Keratinocyte (primary cell): ENCODE data around the gene CST7. TPM values are rescaled to one million over a fixed set of nuclear protein-coding genes. Genes with fewer than 3 reads are reported as not detected.

Experiments used
- DNase-seq: peaks from one replicate; pipeline ENCODE4 v3.0.0-alpha.2; 2011; ENCODE audit warnings: low read depth, missing footprints, low spot score
- FAIRE-seq: peaks from 2 replicates; lab custom pipeline; 2011; peaks lifted over from hg19 to GRCh38; lab: Jason Lieb, UNC
- H2AFZ ChIP-seq: 2 replicates; pipeline ENCODE4 v1.6.0; 2012; ENCODE audit warnings: low read length, control low read depth, inconsistent platforms; ENCODE audit not compliant: control insufficient read depth
- H3K27ac ChIP-seq: 2 replicates; pipeline ENCODE4 v1.5.1; 2011; ENCODE audit warnings: low read length; ENCODE audit not compliant: control insufficient read depth, insufficient read depth
- H3K27me3 ChIP-seq: 3 replicates; pipeline ENCODE4 v1.6.0; 2011; ENCODE audit warnings: low read length; ENCODE audit not compliant: control insufficient read depth, insufficient read depth; ENCODE audit errors: extremely low read depth
- H3K36me3 ChIP-seq, 2 experiments: 2 replicates in 1 of 2; 3 replicates in 1 of 2; pipeline ENCODE4 v1.5.1; 2011; ENCODE audit warnings: low read length in 2 of 2, mild to moderate bottlenecking in 1 of 2; ENCODE audit not compliant: control insufficient read depth in 2 of 2, insufficient read depth in 2 of 2; ENCODE audit errors: extremely low read depth in 1 of 2
- H3K4me1 ChIP-seq: 3 replicates; pipeline ENCODE4 v1.5.1; 2011; ENCODE audit warnings: low read length; ENCODE audit not compliant: control insufficient read depth, insufficient read depth; ENCODE audit errors: extremely low read depth
- H3K4me2 ChIP-seq: 3 replicates; pipeline ENCODE4 v1.6.0; 2011; ENCODE audit warnings: low read depth, low read length; ENCODE audit not compliant: control insufficient read depth, insufficient read depth; ENCODE audit errors: extremely low read depth
- H3K4me3 ChIP-seq, 3 experiments: fragments of 200-600 bp in 1 of 3; sonication (generic) in 1 of 3; 2 replicates in 2 of 3; 3 replicates in 1 of 3; pipeline ENCODE4 v1.5.1; 2011 to 2016; ENCODE audit warnings: low read length in 3 of 3, mild to moderate bottlenecking in 3 of 3, control low read depth in 2 of 3, inconsistent platforms in 1 of 3, low read depth in 1 of 3, mixed read lengths in 1 of 3, mixed run types in 1 of 3, moderate library complexity in 1 of 3; ENCODE audit not compliant: control insufficient read depth in 2 of 3, insufficient read depth in 2 of 3; ENCODE audit errors: extremely low read depth in 1 of 3
- H3K79me2 ChIP-seq: 2 replicates; pipeline ENCODE4 v1.6.0; 2012; ENCODE audit warnings: low read length; ENCODE audit not compliant: control insufficient read depth, insufficient read depth
- H3K9ac ChIP-seq: 3 replicates; pipeline ENCODE4 v1.6.0; 2011; ENCODE audit warnings: low read length; ENCODE audit not compliant: control insufficient read depth, insufficient read depth; ENCODE audit errors: extremely low read depth
- H3K9me1 ChIP-seq: 3 replicates; pipeline ENCODE4 v1.6.0; 2011; ENCODE audit warnings: low read length; ENCODE audit not compliant: control insufficient read depth, insufficient read depth; ENCODE audit errors: extremely low read depth
- H3K9me3 ChIP-seq: 2 replicates; pipeline ENCODE4 v1.5.1; 2012; ENCODE audit warnings: low read depth, low read length; ENCODE audit not compliant: control insufficient read depth
- H4K20me1 ChIP-seq: 3 replicates; pipeline ENCODE4 v1.6.0; 2011; ENCODE audit warnings: low read length; ENCODE audit not compliant: control insufficient read depth, insufficient read depth; ENCODE audit errors: extremely low read depth
- CTCF ChIP-seq, 3 experiments: IDR thresholded peaks in 1 of 3; conservative IDR thresholded peaks in 1 of 3; optimal IDR thresholded peaks in 1 of 3; 2 replicates in 2 of 3; 3 replicates in 1 of 3; pipeline versions ENCODE3 to v1.5.1; 2011; ENCODE audit warnings: low read length in 3 of 3, mild to moderate bottlenecking in 3 of 3, moderate library complexity in 2 of 3, control low read depth in 1 of 3, inconsistent platforms in 1 of 3; ENCODE audit not compliant: insufficient read depth in 2 of 3; ENCODE audit errors: extremely low read depth in 1 of 3
- EZH2 ChIP-seq: IDR thresholded peaks from one replicate; pipeline ENCODE4 v1.6.1; 2012; ENCODE audit warnings: inconsistent platforms, mild to moderate bottlenecking, low read length, moderate library complexity
- dilution Hi-C: fragments of 300-500 bp; cut with MboI; formaldehyde crosslinking; loops from one replicate; pipeline ENCODE4 v1.7.0; 2020; ENCODE audit warnings: low sequenced_read_pairs; ENCODE audit not compliant: extremely low pct_ligation_motif_present
- polyA plus RNA-seq, 5 experiments: library from polyadenylated mRNA; depleted of rRNA in 3 of 5; stranded (reverse) in 3 of 5; stranded (forward) in 1 of 5; unstranded in 1 of 5; fragments of >200 nt; gene quantifications; 1 replicate in 1 of 5; 2 replicates in 3 of 5; 3 replicates in 1 of 5; pipeline versions ENCODE4 v1.2.1 to v1.2.3, GENCODE V29; 2011 to 2012; ENCODE audit warnings: missing spikeins in 2 of 5, low read depth in 1 of 5, low replicate concordance in 1 of 5

Gene CST7
- polyA plus RNA-seq, 1 donor (not counting 4 experiments of a cell fraction or from before 2014, with no cell fraction given) = not detected

- Histone ChIP-seq H3K4me2 (no peak overlapping the region), H4K20me1 (no peaks in the 10 kb centered on the region), H3K4me1 (no peaks in the 10 kb centered on the region), H3K9me1 (no peaks in the 10 kb centered on the region), H3K27me3 (no peaks in the 10 kb centered on the region), H3K27ac (no peak overlapping the region), H3K79me2 (no peaks in the 10 kb centered on the region), H2AFZ (no peak overlapping the region), H3K4me3 (no peak overlapping the region), H3K9me3 (no peaks in the 10 kb centered on the region), H3K36me3 (peaks cover 16 to 36% of the 10 kb centered on the region in 2 experiments), H3K9ac (no peak overlapping the region)
- DNase-seq (no peak), FAIRE-seq (no peak)
- dilution Hi-C loops = no loop called here
- TF ChIP-seq EZH2 (no peak), CTCF (optimal IDR thresholded peaks at IDR 0.05 in 1 of 3, IDR thresholded peaks at IDR 0.05 in 1 of 3, conservative IDR thresholded peaks at IDR 0.05 in 1 of 3; ENCODE audit: extremely low read depth in 1 of 3, insufficient read depth in 2 of 3, low read length in 3 of 3) (no peak)
Measured at GRCh38 chr20:24966317-24967012, 17.4 kb downstream of the CST7 start.

GRCh38 chr20:24968278-24968800, 19.3 kb downstream of the CST7 start:
- H3K36me3 ChIP-seq = peaks cover 23 to 46% of the 10 kb centered on the region in 2 experiments
- FAIRE-seq = no peak
- no peak for DNase-seq

More at GRCh38 chr20:24968278-24968800, 19.3 kb downstream of the CST7 start:
- Histone ChIP-seq H3K9me3 (no peaks in the 10 kb centered on the region), H4K20me1 (no peaks in the 10 kb centered on the region), H2AFZ (no peak overlapping the region), H3K79me2 (no peaks in the 10 kb centered on the region), H3K9me1 (no peaks in the 10 kb centered on the region), H3K27ac (no peak overlapping the region), H3K4me3 (no peak overlapping the region), H3K4me2 (no peak overlapping the region), H3K9ac (no peak overlapping the region), H3K4me1 (no peaks in the 10 kb centered on the region), H3K27me3 (no peaks in the 10 kb centered on the region)
- dilution Hi-C loops = no loop called here
- no peak for TF ChIP-seq CTCF (optimal IDR thresholded peaks at IDR 0.05 in 1 of 3, IDR thresholded peaks at IDR 0.05 in 1 of 3, conservative IDR thresholded peaks at IDR 0.05 in 1 of 3; ENCODE audit: extremely low read depth in 1 of 3, insufficient read depth in 2 of 3, low read length in 3 of 3)
- no peak for TF ChIP-seq EZH2
